Vagina (tissue), 2 donors: ENCODE data around the gene WBP1. TPM values are rescaled to one million over a fixed set of nuclear protein-coding genes. Genes with fewer than 3 reads are reported as not detected.
A peak's percentile ranks its signal among the peaks of the same experiment; 100 is the strongest.

Experiments used
- DNase-seq, 2 donors: peaks; one replicate each; pipeline ENCODE4 v3.0.0-alpha.2; 2017; ENCODE audit errors: extremely low spot score in 2 of 2
- H3K27ac ChIP-seq: fragments of 200-600 bp; sonication (generic); one replicate; pipeline ENCODE4 v1.5.1; 2019
- H3K27me3 ChIP-seq: fragments of 200-600 bp; sonication (generic); one replicate; pipeline ENCODE4 v1.5.1; 2019
- H3K36me3 ChIP-seq, 2 donors: fragments of 200-600 bp; sonication (generic); one replicate each; pipeline ENCODE4 v1.5.1; 2017 to 2019
- H3K4me1 ChIP-seq: fragments of 200-600 bp; sonication (generic); one replicate; pipeline ENCODE4 v1.5.1; 2019
- H3K4me3 ChIP-seq, 2 donors: fragments of 200-600 bp; sonication (generic); 1 replicate in 1 of 2; 2 replicates in 1 of 2; pipeline ENCODE4 v1.5.1; 2016 to 2019
- H3K9me3 ChIP-seq: fragments of 200-600 bp; sonication (generic); one replicate; pipeline ENCODE4 v1.5.1; 2019
- POLR2A ChIP-seq, 2 donors: fragments of 450-650 bp; IDR thresholded peaks; one replicate each; pipeline ENCODE4 v1.6.1; 2017; ENCODE audit warnings: antibody characterized with exemption in 2 of 2, mild to moderate bottlenecking in 2 of 2, moderate library complexity in 2 of 2
- POLR2AphosphoS5 ChIP-seq, 2 donors: sonication (generic); formaldehyde crosslinking; IDR thresholded peaks; one replicate each; pipeline ENCODE4 v1.9.0; 2017; ENCODE audit warnings: antibody characterized with exemption in 2 of 2, mild to moderate bottlenecking in 2 of 2, low read depth in 1 of 2; ENCODE audit not compliant: insufficient read depth in 1 of 2
- intact Hi-C: fragments of 100-400 bp; cut with DNase I; formaldehyde crosslinking; loops from one replicate; pipeline ENCODE4 v1.15.1; 2023
- total RNA-seq: library from RNA; depleted of rRNA; stranded (reverse); fragments of >200 nt; gene quantifications from one replicate; pipeline ENCODE4 v1.2.3, GENCODE V29; 2016
- TF ChIP-seq, protein P1 (sequence below), 3 experiments: fragments of 450-650 bp in 2 of 3; fragments of 200-600 bp in 1 of 3; sonication (generic) in 1 of 3; IDR thresholded peaks; one replicate each; pipeline ENCODE4 v1.5.1; 2017 to 2019; ENCODE audit warnings: antibody characterized with exemption in 3 of 3, mild to moderate bottlenecking in 2 of 3, moderate library complexity in 2 of 3

The WBP1 gene
- total RNA-seq, 1 donor from 2014 or later = 63.1 TPM

DNA sequence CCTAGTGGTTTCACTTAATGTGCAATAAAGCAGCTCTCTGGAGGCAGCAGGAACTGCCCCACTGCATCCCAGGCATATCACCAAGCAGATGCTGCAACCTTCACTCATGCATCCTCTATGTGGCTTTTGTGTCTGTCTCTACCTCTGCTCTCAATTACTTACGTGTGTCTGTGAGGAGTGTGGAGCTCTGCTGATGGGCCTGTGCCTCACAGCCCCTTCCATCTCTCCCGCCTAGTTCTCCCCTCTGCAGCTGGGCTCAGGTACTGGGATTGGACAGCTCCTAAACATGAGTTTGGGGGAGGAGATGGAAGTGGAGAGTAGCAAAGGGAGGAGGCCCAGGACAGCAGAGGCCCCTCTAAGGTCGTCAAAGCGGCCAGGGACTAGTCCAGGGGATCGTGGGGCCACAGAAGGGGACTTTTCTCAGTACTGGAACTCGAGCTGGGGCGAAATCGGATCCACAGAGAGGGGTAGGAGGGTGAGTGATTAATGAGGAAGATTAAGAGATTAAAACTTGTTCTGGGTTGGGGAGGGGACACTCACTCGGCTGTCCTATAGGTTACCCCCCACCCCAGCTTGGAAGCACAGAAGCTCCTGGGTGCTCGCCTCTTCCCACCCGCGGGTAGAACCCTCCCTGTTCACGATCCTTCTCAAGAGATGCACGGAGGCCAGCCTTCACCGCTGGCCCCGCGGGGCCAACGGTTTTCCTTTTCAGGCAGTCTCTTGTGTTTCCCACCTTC is 43.3 kb downstream of the WBP1 start:
- peaks cover 10% of the 10 kb centered on the region for H3K27me3 ChIP-seq
- intact Hi-C loops = no loop called here
- peaks cover 0 to 20% of the 10 kb centered on the region in 2 donors for H3K36me3 ChIP-seq
- H3K4me3 ChIP-seq = no peak overlapping the region
- H3K9me3 ChIP-seq = no peaks in the 10 kb centered on the region
- DNase-seq = no peak
- TF ChIP-seq POLR2AphosphoS5 (IDR thresholded peaks at IDR 0.05; ENCODE audit: insufficient read depth in 1 of 2, low read depth in 1 of 2) = no peak
- TF ChIP-seq POLR2A (IDR thresholded peaks at IDR 0.05) = no peak
- TF ChIP-seq, protein P1, sequence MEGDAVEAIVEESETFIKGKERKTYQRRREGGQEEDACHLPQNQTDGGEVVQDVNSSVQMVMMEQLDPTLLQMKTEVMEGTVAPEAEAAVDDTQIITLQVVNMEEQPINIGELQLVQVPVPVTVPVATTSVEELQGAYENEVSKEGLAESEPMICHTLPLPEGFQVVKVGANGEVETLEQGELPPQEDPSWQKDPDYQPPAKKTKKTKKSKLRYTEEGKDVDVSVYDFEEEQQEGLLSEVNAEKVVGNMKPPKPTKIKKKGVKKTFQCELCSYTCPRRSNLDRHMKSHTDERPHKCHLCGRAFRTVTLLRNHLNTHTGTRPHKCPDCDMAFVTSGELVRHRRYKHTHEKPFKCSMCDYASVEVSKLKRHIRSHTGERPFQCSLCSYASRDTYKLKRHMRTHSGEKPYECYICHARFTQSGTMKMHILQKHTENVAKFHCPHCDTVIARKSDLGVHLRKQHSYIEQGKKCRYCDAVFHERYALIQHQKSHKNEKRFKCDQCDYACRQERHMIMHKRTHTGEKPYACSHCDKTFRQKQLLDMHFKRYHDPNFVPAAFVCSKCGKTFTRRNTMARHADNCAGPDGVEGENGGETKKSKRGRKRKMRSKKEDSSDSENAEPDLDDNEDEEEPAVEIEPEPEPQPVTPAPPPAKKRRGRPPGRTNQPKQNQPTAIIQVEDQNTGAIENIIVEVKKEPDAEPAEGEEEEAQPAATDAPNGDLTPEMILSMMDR (IDR thresholded peaks at IDR 0.05) = no peak
- peaks cover 68% of the 10 kb centered on the region for H3K4me1 ChIP-seq
- H3K27ac ChIP-seq = no peak overlapping the region

DNA sequence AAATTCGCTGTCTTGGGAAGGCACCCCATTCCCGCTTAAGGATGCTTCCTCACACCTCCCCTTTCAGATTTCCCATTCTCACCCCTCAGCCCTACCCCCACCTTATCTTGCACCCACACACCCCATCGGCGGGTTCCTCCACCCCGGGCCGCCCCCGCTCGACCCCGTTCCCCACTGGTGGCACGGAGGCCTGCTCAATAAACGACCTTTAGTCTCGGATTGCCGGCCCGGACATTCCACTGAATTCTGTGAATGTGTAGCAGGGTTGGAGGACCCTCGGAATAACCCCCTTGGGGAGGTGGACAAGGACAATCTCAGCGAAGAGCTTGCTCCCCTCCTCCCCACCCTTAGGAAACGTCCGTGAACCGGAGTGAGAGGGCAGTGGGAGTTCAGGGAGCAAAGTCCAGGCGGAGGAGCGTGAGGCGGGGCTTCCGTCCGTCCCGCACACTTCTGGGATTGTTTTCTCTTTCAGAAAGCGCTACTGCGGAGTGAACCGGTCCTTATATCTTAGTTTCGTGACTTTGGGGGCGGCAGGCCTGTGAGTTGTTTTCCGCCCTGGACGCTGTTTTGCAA is 44.0 kb downstream of the WBP1 start:
- intact Hi-C loops = no loop called here
- peaks cover 74% of the 10 kb centered on the region for H3K4me1 ChIP-seq
- peak overlapping the region; percentile 79 for H3K27ac ChIP-seq
- no peak for DNase-seq
- no peak for TF ChIP-seq POLR2AphosphoS5 (IDR thresholded peaks at IDR 0.05; ENCODE audit: insufficient read depth in 1 of 2, low read depth in 1 of 2)
- TF ChIP-seq, protein P1 (IDR thresholded peaks at IDR 0.05) = no peak
- no peak for TF ChIP-seq POLR2A (IDR thresholded peaks at IDR 0.05)
- no peaks in the 10 kb centered on the region for H3K9me3 ChIP-seq
- H3K27me3 ChIP-seq = peaks cover 7% of the 10 kb centered on the region
- H3K4me3 ChIP-seq = peak overlapping the region; percentile 57 to 62
- peaks cover 0 to 21% of the 10 kb centered on the region in 2 donors for H3K36me3 ChIP-seq

DNA sequence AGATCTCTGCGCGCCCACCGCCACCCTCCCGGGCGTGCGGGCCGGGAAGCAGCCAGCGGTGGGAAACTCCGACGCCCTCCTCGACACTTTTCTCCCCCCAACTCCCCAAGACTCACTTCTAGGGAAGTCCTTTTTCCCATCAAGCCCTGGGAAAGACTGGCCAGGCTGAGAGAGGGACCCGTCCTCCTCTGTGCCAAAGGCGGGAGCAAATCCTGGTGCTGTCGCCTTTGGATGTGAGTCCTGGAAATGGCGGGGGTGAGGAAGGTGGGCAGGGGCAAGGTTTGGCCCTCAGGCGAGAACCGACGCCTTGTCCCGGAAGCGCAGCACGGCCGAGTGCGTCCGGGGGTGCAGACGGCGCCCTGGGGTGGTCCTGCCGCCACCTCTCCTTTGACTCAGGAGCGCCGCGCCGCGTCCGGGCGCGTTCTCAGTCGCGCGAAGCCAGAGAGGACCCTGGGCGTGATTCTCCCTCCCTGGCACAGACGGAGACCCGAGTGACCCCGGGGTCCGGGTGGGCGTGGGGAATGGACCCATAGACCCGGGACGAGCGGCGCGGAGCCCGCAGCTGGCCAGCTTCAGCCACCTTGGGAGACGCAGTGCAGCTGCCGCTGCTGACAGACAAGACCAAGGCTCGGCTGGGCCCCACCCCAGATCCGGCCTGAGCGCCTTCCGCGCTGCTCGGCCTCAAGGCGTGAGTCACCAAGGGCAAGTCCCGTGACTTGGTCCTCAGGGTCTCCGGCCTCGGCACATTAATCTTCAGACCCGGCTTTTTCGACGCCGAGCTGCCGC is 44.7 kb downstream of the WBP1 start:
- H3K4me3 ChIP-seq = peak overlapping the region; percentile 57 to 62
- peaks cover 6% of the 10 kb centered on the region for H3K27me3 ChIP-seq
- intact Hi-C loops = no loop called here
- H3K36me3 ChIP-seq = peaks cover 0 to 21% of the 10 kb centered on the region in 2 donors
- H3K4me1 ChIP-seq = peaks cover 67% of the 10 kb centered on the region
- TF ChIP-seq POLR2A (IDR thresholded peaks at IDR 0.05) (no peak), POLR2AphosphoS5 (IDR thresholded peaks at IDR 0.05; ENCODE audit: insufficient read depth in 1 of 2, low read depth in 1 of 2) (peak; percentile 67 to 72)
- H3K27ac ChIP-seq = peak overlapping the region; percentile 79
- no peaks in the 10 kb centered on the region for H3K9me3 ChIP-seq
- no peak for DNase-seq

DNA sequence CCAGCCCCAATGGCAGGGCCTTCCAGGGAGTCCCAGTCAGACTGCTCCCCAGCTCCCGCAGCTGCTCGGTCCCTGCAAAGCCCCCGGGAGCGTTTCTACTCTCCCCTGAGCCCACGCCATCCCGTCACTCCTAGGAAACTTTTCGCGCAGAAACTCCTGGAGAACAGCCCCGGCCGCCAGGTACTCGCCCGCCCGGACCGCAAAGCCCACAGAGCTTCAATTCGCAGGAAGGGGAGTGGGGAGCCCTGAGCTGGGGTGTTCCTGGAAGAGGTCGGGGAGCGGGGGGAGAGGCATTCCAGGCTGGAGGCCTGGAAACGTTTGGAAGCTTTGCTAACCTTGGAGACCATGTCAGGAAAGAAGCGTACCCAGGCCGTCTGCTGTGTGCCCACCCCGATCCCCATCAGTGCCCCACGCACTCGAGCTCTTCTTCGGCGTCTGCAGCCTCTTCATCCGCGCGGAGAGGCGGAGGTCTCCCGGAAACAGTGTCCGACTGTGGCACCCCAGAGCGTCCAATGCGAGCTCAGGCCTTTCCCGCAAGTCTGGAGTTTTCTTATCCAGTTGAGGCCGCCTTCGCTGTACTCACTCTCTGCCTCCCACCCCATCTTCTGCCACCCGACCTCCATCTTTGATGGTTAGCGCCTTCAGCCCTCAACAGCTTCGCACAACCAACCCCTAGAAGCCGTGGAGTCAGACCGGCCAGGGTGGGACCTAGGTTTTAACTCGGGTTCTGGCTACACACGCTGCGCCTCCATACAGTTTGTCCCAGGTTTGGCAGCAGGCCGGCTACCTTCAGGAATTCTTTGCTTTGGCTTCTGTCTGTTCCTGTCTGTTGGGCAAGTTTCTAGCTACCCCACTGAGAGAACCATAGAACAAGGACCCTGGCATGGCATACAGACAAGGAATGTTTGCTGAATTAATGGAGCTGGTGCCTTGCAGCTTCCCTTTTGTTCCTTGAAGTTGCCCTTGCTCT is 45.6 kb downstream of the WBP1 start:
- Histone ChIP-seq H3K36me3 (peaks cover 0 to 21% of the 10 kb centered on the region in 2 donors), H3K27ac (peak overlapping the region; percentile 79), H3K9me3 (no peaks in the 10 kb centered on the region), H3K4me1 (peaks cover 65% of the 10 kb centered on the region), H3K4me3 (peak overlapping the region; percentile 57 to 62), H3K27me3 (peaks cover 6% of the 10 kb centered on the region)
- DNase-seq = no peak
- intact Hi-C loops = no loop called here
- TF ChIP-seq, protein P1 (IDR thresholded peaks at IDR 0.05) = no peak
- TF ChIP-seq POLR2A (IDR thresholded peaks at IDR 0.05) (no peak), POLR2AphosphoS5 (IDR thresholded peaks at IDR 0.05; ENCODE audit: insufficient read depth in 1 of 2, low read depth in 1 of 2) (peak in 1 of 2 donors; percentile 51)
